NCI-H510A (cell line): Measurements from ENCODE around the gene MOK.
"Not testable (repeated sequence)": the region's sequence is repeated elsewhere in the genome, so short reads cannot be mapped to it uniquely, and the experiment has no call there.

Experiments used
- DNase-seq: peaks from one replicate; lab custom pipeline; 2025; lab: John Stamatoyannopoulos, UW

MOK gene

DNA sequence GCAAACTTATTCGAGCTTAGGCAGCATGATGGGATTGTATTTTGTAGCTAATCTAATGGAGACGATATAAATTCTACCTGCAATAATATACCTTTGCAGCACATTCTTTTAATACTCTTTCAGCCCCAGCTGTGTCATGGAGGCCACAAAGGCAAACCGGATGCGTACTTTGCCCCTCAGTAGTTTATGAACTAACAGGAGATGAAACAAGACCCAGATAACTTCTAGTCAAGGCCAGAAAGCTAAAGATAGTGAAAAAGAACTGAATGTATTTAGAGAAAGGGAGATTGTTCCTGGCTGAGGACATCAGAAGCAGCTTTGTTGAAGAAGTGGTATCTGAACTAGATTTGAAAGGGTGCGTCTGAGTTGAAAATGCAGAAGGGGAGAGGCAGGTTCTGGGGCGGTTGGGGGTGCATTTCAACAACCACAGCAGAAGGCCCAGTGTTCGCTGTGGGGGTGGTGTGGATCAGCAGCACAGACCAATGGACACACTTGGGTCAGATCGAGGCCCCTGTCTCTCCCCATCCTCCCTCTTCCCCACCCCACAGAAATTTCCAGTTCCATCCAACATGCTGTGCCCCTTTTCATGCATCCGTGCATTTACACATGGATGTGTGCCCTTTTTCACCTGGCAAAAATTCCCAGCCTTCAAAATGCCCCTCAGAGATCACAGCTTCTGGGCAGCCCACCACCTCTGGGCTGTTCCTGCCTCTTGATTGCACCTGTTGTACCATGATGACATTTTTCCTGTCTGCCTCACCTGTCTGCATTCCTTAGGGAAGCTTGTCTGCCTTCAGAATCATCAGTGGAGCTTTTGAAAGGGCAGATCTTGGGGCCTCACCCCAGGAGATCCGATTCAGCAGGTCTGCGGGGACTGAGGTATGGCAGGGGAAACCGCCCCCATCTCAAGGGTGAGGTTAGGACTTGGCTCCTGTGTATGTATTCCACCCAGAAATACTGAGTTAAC is 16.8 kb upstream of the MOK start:
- DNase-seq = no peak

DNA sequence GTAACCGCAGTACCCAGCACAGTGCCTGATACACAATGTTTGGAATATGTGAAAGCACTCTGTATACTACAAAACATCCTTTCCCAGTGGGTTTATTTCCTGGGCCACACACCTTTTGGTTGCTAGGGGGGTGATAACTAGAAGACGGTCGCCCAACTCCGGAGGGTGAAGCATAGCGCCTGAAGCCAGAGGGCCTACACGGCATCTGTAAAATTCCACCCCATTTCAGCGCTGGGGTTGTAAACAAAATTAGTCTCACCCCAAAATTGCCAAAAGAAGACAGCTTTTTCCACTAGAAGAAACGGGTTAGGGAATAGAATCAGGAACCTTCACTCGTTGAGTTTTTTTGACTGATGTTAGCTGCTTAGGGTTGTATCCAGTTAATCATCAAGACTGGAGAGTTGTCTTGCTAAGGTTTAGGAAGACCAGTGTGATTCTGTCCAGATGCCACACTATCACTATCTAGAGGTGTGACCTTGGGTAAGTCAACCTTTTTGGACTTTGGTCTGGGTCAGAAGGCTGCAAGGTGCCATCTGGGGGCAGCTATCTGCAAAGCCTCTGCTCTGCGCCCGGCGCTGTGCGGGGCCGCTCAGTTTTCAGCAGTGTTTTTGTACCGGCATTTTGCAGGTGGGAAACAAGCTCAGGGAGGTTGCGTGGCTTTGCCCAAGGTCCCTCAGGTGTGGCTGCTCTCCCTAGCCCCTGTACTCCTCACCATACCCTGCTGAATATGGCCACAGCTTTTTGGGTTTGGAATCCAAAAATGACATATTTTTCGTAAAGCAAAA is 15.9 kb upstream of the MOK start:
- no peak for DNase-seq

DNA sequence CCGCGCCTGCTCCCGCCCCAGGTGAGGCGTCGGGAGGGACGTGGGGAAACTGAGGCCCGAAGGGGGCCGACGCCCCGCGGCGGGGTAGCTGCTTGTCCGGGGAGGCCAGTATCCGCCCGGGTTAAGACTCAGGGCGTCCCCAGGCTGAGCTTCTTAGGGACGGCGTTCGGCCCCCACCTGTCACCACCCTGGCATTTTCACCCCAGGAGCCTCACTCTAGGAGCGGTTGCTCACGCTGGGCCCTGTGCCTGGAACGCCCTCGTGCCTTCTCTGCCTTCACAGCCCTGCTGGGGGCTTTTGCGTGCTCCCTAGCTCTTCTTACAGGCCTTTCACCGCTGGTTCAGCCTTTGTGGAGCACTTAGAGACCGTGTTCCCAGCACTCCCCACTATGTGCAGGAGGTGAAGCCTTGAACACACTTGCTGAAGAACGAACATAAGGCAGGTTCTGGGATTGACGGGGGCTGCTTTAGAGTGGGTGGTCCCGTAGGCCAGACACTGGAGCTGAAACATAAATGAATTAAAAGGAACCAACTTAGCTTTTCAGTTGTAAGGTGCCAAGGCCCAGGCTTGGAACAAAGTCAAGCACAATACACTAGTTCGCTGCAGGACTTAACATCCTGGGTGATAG is 15.2 kb upstream of the MOK start:
- DNase-seq = no peak

DNA sequence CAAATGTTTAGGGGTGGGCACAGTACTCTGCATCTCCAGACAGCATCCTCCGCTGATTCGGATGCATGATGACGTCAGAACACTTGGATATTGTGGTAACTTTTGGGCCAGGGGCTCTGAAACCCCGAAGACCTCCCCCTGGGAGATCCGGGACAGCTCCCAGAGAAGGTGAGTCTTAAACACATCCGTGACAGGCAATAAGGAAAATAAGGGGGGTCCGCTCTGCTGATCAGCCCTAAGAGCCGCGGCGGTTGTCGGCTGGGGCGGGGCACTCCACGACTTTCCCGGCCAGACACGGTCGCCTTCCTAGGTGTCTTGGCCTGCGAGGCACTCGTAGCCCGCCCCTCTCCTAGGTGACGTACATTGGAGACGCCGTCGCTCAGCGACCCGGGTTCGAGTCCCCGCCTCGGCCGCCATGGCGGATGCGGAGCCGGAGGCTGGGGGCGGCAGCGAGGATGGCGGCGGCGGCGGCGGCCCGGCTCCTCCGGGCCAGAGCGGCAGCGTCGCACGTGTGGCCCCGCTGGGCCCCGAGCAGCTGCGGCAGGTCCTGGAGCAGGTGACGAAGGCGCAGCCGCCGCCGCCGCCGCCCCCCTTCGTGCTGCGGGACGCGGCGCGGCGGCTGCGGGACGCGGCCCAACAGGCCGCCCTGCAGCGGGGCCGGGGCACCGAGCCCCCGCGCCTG is 14.5 kb upstream of the MOK start, which contains the start of gene ZNF839:
Gene ZNF839 (plus strand): TSS at position 396 of the 682 bp plus-strand sequence. CDS start 20 bp downstream, at position 416.
- DNase-seq = peak; percentile 90

DNA sequence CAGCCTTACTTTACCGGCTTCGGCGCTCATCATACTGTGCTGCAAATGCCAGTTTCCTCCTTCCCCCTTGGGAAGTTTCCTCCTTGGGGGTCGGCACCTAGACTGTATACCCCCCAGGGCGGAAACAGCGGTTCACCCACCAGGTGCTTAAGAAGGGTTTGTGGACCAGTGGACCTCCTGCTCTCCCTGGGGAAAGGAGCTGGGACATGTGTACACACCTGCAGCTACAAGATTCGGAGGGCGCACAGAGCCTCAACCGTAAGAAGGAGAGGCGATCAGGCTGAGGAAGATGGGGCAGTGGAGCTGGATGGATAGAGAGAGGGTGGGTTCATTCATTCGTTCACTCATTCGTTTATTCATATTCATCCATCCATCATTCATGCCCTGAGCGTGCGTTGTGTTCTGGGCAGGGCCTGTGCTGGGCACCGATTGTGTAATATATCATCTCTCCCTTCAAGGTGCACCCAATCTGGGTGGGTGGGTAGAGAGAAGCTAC is 13.9 kb upstream of the MOK start:
- DNase-seq = no peak

DNA sequence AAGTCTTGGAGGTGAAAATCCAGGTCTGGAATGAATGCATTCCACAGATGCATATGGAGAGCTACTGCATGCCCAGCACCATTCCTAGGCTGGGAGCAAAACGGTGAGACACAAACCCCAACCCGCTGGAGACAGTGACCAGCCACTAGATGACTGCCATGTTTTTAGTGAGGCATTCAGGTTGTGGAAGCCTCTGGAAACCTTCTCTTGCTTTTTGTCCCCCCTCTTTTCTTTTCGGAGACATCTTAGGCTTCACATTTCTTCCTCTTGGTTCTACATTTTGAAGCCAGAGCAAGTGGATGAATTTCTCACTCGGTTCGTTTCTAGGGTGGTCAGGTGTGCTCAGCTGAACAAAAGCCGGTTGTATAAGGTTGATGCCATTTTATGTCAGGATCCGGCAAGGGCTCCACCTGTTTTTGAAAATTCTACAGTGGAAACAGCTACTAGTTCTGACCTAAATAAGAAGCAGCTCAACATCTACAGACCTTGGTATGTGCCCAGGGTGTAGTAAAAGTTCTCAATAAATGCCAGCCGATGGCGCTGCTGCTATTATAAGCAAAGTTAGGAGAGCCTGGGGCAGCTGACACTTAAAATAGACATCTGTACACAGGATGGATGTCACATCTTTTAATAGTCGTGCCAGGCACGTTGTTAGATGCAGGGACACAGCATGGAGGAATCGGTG is 12.7 kb upstream of the MOK start:
- DNase-seq = no peak

DNA sequence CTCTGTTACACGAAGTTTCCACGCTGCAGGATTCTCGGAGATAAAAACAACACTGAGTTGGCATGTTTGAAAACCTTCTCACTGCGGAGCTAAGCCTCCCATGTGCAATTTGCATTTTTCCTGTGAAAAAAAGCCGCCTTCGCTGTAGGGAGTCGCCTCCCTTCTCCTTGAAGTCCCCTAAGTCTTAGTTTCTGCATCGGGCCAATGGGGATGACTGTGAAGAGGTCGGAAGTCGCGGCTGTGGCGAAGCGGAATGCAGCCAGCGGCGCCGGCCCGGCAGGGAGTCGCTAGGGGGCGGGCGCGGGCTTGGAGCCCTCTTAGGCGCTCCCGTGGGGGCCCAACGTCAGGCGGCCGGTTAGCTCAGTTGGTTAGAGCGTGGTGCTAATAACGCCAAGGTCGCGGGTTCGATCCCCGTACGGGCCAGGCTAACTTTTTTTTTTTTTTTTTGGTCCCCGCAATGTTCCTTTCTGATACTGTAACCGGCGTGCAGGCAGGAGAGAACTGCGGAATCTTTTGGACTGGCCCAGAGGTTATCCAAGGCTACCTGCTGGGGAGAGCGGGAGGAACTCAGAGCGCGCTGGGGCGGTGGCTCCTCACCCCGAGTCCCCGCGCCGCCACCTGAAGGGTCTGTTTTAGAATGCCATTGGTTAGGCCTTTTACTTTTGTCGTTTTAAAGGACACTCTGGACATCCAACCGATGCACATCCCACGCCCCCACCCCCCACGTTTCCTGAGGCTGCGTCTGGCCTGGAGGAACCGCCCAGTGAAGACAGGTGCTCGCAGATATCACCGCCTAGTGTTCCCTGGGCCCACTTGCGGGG is 12.0 kb upstream of the MOK start:
- DNase-seq = peak; percentile 85

DNA sequence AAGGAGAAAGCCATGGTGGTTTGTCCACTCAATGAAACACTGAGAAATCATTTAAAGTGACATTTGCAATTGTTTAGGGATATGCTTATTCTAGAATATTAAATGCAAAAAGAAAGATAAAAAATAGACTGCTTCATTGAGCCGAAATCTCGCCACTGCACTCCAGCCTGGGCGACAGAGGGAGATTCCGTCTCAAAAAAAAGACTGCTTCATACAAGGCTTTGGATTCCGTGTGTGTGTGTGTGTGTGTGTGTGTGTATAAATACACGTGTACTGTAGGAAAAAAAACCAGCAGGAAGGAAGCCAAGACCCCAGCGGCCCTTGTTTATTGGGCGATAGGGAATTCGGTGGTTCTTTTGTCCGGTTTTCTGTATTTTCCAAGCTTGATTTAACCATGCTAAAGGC is 11.4 kb upstream of the MOK start:
- DNase-seq = no peak

DNA sequence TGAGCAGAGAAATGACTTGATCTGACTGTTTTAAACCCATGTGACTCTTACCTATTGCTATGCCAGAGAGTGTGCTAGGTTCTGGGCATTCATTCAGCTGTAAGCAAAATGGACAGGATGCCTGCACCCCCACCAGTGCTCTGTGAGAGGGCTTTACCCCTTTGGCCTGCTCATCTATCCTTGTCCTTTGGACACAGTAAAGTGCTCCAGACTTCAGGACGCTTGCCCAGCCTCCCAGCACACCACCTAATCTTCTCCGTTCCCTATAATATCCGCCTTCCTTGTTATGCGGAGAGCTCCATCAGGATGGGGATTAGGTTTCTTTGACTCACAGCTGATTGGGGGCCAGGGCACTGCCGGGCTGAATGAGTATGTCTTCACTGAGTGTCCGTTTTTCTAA is 10.2 kb upstream of the MOK start:
- no peak for DNase-seq

DNA sequence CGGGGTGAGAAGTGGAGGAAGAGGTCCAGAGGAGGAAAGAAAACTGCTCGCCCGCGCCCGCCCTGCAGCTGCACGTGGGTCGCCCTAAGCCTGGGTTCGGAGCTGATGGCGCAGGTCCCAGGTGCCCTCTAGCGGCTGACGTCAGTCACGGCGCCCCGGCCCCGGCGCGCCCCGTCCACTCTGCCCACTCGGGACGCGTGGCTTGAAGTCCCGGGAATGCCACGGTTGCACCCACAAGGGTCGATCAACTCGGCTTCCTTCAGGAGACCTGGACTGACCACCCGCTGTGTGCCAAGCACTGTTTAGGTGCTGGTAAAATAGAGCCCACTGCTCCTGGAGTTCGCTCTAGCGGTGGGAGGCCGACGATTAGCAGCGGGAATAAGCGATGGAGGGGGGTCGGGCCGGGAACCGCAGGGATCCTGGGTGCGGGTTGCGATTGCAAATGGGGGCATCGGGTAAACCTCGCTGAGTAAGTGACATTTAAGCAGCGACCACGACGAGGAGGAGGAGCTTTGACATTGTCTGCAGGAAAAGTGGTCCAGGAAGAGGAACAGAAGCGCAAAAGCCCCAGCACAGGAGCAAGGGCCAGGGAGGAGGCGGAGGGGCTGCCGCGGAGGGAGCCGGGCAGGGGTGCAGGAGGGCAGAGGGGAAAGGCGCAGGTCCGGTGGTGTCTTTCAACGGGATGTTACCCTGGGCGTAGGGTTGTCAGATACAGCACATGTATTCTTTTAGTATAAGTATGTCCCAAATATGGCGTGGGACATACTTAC is 9.5 kb upstream of the MOK start:
- peak; percentile 58 for DNase-seq

DNA sequence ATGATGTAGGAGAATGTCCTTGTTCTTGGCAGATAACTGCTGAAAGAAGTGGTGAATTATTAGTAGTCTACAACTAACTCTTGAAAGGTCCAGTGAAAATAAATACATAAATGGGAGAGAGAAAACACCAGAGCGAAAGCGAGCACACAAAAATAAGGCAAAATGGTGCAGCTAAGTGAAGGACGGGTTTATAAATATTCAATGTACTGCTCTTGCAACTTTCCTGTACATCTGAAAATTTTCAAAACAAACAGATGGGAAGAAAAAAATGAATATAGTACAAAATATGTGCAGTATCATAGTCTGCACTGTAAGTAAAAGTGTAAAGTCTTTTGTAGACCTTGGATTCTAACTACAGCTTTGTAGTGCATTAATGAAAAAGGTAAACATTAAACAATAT is 1.3 kb downstream of the MOK start:
- DNase-seq = no peak

DNA sequence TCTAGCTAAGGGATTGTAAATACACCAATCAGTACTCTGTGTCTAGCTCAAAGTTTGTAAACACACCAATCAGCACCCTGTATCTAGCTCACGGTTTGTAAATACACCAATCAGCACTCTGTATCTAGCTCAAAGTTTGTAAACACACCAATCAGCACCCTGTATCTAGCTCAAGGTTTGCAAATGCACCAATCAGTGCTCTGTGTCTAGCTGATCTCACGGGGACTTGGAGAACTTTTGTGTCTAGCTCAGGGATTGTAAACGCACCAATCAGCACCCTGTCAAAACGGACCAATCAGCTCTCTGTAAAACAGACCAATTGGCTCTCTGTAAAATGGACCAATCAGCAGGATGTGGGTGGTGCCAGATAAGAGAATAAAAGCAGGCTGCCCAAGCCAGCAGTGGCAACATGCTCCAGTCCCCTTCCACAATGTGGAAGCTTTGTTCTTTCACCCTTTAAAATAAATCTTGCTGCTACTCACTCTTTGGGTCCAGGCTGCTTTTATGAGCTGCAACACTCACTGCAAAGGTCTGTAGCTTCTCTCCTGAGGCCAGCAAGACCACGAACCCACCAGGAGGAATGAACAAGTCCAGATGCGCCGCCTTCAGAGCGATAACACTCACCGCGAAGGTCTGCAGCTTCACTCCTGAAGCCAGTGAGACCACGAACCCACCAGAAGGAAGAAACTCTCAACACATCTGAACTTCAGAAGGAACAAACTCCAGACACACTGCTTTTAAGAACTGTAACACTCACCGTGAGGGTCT is 6.5 kb downstream of the MOK start:
- DNase-seq = not testable (repeated sequence)

DNA sequence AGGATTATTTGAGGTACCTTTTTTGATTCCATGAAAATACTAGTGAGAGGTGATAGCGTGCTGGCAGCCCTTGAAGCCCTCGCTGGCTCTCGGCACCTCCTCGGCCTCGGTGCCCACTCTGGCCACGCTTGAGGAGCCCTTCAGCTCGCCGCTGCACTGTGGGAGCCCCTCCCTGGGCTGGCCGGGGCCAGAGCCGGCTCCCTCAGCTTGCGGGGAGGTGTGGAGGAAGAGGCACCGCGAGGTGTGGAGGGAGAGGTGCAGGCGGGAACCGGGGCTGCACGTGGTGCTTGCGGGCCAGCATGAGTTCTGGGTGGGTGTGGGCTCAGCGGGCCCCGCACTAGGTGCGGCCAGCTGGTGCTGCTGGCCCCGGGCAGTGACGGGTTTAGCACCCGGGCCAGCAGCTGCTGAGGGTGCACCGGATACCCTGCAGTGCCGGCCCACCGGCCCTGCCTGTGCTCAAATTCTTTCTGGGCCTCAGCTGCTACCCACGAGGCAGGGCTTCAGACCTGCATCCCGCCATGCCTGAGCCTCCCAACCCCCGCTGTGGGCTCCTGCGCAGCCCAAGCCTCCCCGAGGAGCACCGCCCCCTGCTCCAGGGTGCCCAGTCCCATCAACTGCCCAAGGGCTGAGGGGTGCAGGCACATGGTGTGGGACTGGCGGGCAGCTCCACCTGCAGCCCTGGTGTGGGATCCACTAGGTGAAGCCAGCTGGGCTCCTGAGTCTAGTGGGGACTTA is 7.4 kb downstream of the MOK start:
- DNase-seq = no peak

DNA sequence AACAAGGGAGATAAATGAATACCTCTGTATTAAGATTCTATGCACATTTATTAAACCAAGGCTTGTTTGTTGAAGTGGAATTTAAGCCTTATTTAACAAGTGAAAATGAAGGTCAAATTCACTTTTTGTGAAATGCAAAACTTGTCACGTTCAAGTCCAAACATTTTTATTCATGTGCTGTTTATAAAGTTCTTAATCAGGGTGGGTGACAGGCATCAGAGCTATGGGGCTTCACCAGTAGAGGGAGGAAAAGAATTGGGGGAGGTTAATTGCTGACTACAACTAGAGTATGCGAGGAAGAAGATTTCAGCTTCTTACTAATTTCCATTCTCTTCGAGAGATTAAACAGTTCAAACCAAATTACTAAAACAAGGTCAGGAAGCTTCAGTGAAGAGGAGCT is 9.7 kb downstream of the MOK start:
- no peak for DNase-seq

DNA sequence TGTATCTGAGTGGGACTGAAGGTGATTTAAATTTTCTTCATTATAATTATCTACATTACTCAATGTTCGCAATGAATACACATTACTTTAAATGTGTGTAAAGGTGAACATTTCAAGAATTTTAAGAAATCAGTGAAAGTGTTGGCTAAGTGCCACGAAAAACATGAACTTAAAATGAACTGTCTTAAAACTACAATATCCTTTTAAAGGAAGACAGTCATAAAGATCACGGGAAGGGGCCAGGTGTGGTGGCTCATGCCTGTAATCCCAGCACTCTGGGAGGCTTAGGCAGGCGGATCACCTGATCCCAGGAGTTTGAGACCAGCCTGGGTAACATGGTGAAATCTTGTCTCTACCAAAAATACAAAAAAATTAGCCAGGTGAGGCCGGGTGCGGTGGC is 11.2 kb downstream of the MOK start:
- no peak for DNase-seq

DNA sequence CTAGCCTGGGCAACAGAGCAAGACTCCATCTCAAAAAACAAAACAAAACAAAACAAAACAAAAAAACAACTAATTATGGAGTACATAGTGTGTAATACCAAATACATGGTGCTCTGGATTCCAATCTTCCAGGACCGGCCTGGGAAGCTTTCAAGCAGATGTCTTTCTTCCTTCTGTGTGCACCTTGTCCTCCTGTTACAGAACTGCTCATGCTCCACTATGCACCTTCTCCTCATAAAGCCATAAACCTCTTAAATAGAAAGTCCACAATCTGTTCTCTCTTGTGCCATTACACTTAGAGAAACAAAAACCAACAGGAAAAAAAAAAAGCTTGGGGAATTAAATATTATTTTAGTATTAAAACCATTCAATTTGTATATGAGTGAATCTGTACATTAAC is 12.5 kb downstream of the MOK start:
- no peak for DNase-seq

DNA sequence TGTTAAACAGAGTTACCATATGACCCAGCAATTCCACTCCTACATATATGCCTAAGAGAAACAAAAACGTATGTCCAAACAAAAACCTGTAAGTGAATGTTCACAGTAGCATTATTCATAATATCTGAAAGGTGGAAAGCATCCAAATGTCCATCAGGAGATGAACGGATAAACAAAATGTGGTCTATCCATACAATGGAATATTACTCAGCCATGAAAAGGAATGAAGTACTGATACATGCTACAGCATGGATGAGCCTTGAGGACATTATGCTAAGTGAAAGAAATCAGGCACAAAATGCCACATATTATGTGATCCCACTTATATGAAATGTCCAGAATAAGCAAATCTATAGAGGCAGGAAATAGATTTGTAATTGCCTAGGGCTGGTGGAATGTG is 16.8 kb downstream of the MOK start:
- no peak for DNase-seq

DNA sequence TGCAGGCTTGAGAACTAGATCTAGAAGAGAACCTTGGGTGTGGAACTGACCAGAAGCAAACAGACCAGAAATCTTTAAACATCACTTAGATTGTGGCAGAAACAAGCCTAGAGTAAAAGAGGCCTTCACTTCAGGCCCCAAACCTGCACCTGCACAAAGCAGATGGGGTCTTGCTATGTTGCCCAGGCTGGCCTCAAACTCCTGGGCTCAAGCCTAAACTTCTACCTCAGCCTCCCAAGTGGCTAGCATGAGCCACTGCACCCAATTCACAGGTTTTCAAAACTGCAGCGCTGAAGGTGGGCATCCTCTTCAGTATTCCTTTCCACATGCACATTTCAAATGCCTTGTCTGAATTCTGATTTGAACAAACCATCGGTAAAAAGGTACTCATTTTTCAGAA is 19.9 kb downstream of the MOK start:
- DNase-seq = no peak
